ENCODE measurements around the gene ASB7.

ASB7 gene

DNA sequence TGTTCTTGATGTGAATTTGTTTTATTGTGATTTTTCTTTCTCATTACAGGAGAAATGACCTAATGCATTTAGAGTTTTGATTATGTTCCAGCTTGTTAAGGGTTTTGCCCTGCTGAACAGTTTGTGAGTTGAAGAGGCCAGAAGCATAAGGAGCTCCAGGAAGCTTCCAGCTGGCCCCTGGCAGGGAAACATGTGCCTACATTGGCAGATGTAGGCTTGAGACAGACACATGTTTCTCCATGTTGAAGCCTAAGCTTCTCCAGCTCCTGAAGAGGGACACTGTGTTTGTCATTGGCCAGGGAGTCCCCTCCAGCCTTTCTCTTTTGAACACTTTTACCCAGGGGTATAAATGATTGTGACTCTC is 88.4 kb downstream of the ASB7 start:
- no peak for TF ChIP-seq ZNF274 (IDR thresholded peaks at IDR 0.05; ENCODE audit: low read depth, low read length)
- H3K4me3 ChIP-seq (ENCODE audit: low read length): no peak overlapping the region

DNA sequence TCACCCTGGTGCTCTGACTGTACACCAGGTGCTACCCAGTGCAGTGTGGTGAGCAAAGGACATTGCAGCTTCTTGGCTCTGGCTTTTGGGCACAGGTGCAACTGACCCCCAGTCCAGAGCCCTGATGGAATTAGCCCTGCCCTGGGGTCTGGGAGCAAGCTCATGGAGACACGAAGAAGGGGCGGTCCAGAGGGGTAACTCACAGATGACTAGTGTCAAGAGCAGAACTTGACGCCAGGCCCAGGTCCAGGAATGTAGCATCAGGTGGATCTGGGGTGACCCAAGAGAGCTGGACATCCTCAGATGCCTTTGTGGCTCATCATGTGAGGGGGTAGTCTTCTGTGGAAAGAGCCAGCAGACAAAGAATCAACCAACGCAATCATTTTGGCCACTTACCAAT is 88.9 kb downstream of the ASB7 start:
- no peak overlapping the region for H3K4me3 ChIP-seq (ENCODE audit: low read length)
- TF ChIP-seq ZNF274 (IDR thresholded peaks at IDR 0.05; ENCODE audit: low read depth, low read length): no peak

DNA sequence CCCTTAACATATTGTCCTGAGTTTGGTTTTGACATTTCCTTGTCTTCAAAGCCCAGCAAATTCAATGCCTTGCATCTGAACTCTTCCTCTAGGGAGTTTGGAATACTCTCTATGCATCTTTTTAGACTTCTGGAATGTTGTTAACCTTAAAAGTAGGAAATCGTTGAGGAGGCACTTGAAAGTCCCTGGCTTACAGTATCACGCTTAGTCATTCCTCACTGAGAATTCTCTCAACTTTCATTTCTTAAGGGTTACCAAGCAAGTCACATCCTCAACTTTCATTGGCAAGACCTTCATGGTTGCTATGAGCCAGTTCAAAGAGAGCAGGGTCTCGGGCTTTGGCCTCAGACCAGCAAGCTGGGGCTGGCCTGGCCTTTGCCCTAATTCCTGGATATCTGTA is 89.9 kb downstream of the ASB7 start:
- TF ChIP-seq ZNF274 (IDR thresholded peaks at IDR 0.05; ENCODE audit: low read depth, low read length): no peak
- no peak overlapping the region for H3K4me3 ChIP-seq (ENCODE audit: low read length)

DNA sequence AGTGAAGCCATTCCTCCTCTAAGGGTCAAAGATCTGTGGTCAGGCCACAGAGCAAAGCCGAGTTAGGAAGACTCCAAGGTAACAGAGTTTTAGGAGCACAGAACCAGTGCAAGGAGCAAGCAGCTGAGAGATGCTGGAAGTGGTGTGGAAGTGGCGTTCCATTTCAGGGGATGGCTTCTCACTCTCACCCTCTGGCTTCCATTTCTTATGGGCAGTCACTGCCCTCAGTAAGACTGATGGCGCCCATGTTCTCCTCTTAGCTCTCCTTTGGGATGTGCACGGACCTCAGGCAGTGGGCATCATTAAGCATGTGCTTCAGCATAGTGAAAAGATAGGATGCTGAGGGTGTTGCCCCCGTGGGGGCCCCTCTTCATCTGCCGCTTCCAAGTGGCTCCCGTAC is 90.3 kb downstream of the ASB7 start:
- no peak for TF ChIP-seq ZNF274 (IDR thresholded peaks at IDR 0.05; ENCODE audit: low read depth, low read length)

DNA sequence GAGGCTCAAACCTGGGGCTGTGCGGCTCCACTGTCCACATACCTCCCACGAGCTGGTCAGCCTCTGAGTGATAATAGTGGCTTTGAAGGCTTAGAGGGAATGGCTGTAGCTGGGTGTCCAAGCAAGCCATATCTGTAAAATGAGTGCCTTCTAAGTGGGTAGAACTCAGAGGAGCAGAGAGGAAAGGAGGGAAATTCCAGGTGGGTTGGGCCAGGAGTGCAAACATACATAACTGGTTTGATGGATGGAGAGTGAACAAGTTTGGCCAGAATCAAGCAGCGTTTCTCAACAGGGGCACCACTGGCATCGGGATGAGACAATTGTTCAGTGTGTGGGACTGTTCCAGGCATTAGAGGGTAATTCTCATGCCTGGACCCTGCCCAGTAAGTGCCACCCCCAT is 91.1 kb downstream of the ASB7 start:
- no peak for TF ChIP-seq ZNF274 (IDR thresholded peaks at IDR 0.05; ENCODE audit: low read depth, low read length)
- no peak overlapping the region for H3K4me3 ChIP-seq (ENCODE audit: low read length)

More for the DNA sequence above, 90.3 kb downstream of the ASB7 start:
- H3K4me3 ChIP-seq (ENCODE audit: low read length): no peak overlapping the region

DNA sequence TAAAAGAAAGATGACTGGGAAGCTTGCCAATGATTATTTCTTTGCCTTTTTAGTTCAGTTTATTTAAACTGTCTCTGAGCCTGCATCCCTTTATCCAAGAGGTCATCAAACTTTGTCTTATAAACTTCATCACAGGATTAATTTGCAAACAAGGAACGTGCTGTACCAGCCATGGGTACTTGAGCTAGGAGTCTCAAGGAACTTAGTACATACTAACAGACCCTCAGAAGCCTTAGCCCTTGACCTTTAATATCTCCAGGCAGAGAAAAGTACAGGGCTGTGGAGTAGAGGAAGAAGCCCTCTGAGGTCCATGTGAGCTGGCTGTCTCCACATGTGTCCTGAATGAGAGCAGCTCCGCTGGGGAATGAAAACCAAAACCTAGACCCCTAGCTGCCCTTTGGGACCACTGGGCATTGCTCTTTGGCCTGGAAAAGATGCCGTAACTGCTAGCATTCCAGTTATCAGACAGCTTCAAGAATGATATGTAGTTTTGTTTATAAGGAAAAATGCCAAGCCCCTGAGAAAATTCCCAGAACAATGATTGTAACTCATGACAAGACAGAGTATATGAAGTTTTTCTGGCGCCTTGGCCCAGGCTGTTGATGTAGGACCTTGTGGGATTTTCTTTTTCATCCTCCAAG is 92.1 kb downstream of the ASB7 start:
- H3K4me3 ChIP-seq (ENCODE audit: low read length): no peak overlapping the region
- TF ChIP-seq ZNF274 (IDR thresholded peaks at IDR 0.05; ENCODE audit: low read depth, low read length): no peak

DNA sequence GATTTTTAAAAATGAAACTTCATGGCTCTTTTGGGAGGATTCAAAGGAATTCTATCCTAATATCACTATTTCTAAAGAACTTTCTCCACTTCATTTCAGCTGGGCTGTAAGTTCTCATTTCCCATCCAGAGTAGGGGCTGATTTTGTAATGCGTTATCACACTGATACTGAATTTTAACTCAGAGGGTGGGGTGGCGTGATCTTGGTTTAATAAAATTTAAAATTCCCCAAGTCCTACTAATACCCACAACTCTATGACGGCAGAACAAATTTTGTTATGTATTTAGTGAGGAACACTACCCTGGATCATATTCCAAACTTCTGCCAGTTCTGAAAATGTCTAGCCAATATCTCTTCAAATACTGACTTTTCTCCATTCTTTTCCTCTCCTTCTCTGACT is 92.7 kb downstream of the ASB7 start:
- H3K4me3 ChIP-seq (ENCODE audit: low read length): no peak overlapping the region
- TF ChIP-seq ZNF274 (IDR thresholded peaks at IDR 0.05; ENCODE audit: low read depth, low read length): no peak

DNA sequence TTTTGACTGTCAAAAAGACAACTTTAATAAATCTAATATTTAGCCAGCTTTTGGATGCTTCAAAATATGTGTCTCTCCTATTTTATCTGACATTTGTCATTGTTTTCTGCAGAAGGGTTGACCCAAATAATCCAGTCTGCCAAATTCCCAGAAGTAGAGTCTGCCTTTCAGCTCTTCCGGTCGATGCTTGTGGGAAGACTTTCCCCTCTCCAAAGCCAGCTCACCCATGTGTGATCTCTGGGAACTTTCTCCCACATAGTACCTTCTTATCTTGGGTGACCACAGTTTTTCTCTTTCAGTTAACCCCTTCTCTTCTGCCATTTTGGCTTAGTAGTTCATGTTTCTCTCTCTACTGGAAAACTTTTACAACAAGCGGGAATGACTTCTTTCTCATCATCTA is 94.1 kb downstream of the ASB7 start:
- no peak overlapping the region for H3K4me3 ChIP-seq (ENCODE audit: low read length)
- TF ChIP-seq ZNF274 (IDR thresholded peaks at IDR 0.05; ENCODE audit: low read depth, low read length): no peak

All from GM08714 (cell line).